NCI-H69 (cell line): ENCODE results near the gene WDR20.

Source experiments
- DNase-seq: peaks from one replicate; lab custom pipeline; 2025; lab: John Stamatoyannopoulos, UW

The WDR20 gene

DNA sequence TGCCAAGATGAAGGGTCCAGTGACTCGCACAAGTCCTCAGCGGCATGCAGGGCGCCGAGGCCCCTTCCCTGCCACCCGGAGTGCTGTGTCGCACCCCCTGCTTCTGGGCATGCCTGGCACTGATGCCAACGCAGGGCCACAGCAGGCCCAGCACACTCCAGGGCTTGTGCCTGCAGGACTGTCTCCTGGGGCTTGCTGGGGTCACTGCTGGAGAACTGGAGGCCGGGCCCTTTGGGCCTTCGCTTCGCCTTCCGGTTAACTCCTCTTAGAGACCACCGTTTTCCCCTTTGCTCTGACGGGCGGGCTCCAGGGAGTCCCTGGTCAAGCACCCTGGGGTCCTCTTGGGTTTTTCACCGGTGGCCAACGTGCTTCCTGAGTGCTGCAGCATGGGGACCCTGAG, 79.6 kb downstream of the WDR20 start:
- no peak for DNase-seq

DNA sequence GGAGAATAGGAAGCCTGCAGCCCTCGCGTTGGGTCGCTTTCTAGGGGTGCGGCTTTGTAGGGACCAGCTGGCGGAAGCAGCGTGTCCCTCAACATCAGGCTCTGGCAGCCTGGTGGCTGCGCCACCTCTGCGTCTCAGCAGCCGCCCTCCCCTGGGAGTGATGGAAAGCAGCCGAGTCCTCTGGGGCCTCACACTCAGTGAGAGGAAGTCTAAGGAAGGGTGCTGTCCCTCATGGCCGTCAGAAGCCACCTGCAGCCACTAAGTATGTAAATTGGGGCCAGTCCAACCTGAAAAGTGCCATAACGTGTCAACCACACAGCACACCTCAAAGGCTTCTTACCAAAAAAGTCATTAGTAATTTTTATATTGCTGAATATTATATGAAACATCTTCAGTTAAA, 80.3 kb downstream of the WDR20 start:
- DNase-seq = no peak

DNA sequence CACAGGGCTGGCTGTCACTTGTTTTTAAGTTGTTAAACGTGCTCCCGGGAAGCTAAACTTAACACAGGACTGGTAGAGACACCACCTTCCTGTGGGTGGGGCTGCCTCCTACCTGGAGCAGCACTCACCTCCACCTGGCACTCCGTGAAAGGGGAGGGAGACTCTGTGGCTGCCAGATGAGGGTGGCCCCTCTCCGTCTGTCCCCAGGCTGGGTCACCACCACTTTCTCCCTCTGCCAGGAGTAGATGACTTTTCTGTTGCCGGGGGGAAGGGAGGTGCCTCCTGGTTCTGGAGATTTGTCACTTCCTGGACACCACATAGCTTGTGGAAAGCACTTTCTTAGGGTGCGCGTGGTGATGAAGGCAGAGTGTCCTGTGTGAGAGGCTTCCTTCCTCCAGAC, 81.3 kb downstream of the WDR20 start:
- DNase-seq = no peak

DNA sequence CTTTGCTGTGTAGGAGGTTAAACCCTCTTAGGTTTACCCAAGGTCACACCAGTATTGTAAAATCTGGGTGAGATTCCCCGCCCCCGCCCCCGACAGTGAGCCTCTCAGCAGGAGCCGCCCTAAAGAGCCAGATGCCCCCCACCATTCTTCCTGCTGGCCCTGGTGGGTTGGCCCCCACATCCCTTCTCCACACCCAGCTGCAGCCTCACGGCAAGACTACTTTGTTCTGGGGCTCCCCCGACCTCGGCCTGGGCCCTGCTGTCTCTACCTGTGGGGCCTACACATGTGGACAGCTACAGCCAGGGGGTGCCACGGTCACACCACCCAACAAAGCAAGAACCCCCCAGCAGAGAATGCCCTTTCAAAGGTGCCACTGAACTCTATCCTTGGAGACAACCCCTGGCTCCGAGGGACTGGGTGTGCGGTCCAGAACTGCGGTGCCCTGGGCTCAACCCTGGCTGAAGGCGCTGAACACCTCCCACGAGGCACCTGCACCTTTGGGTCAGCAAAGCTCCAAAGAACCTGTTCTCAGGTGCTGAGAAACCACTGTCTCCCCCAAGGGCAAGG, 82.4 kb downstream of the WDR20 start:
- DNase-seq = no peak

DNA sequence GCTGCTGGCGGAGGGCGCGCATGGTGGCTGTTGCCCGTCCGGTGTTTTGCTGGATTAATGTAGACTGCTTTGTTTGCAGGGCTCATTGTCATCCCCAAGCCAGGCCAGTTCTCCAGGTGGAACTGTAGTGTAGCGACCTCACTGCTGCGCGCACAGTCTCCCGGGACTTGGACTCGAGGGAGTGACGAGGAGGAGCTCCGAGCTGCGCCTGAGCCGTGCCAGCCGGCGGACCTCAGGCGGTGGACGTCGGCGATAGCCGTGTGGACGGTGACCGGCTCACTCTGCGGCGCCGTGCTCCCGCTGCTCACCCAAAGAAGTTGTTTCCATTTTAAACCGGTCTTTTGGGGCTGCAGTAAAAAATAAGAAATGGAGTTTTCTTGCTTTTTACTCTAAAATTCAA, 83.1 kb downstream of the WDR20 start:
- no peak for DNase-seq

DNA sequence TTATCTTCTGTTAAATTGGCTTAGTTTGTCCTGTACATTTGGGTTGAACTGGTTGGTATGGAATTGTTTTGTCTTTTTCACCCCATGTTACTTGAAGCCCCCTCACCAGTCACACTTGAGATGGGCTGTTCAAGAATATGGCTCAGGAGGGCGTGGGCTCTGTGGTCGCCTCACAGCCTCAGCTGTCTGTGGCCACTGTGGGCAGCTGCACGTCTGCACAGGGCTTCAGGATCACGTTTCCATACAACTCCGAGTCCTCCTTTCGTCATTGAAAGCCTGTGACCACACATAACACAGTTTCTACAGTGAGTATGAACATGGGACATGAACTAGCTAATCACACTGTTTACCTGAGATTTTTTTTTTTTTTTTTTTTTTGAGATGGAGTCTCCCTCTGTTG, 84.0 kb downstream of the WDR20 start:
- DNase-seq = no peak

DNA sequence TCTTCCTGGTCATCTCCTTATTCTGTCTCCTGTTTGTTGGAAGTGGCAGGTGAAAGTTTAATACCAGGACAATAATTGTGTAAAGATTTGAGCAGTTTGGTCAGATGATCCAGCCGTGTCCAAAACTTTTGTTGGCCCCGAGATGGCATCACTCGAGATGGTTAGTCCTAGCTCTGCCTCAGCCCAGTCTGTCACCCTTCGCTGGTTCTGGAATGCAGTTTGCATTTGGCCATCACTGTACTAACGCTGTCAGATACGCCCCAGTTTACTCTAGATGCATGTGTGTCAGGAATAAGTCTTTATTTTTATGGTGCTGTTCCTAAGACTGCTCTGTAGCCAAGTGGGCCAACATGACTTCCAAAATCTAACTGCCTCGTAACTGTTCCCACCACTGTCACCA, 85.7 kb downstream of the WDR20 start:
- DNase-seq = no peak

DNA sequence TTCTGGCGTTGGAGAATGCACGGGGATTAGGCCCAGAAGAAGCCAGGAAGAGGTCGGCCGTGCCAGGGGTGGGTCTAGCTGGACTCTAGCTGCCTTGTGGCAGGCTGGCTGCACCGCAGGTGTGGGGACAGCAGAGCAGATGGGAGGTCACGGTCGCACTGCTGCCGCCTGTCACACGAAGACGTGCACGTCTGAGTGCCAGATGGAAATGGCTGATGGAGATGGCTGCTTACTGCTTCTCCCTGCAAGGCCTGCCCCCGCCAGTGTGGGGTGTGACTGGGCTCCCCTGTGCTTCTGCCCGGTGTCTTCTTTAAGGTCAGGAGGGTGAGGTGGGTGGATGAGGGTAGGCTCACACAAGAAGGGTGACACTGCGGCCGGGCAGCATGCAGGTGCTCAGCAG, 86.2 kb downstream of the WDR20 start:
- no peak for DNase-seq

DNA sequence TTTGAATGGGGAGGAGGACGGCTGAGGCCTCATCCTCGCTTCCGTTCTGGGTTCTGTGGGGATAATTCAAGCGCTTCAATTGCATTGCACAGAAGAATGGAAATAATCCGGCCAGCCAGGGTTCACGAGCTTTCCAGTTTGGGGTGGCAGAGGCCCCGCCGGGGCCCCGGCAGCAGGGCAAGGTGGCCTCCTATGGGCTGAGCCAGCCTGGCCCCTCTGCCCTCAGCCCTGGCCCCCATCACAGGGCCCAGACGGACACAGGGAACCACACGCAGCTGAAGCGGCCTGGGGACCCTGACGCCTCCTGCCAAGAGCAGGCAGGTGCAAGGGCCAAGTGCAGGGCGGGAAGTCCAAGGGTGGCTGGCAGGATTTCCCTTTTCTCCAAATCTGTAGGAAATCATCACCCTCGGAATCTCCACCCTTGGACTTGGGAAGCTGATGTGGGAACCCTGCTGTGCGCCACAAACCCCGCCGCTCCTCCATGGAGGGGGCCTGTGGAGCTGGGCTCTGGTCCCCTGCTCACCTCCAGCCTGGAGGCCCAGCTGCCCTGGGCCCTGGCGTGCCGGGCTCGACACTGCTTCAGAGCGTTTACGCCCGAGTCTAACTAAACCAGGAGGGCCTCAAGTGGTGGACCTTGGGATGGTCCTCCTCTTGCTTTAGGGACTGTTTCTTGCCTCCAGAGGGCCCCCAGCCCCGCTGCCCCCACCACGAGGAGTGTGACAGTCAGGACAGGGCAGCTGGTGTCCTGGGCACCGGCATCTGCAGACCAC, 86.8 kb downstream of the WDR20 start:
- no peak for DNase-seq

DNA sequence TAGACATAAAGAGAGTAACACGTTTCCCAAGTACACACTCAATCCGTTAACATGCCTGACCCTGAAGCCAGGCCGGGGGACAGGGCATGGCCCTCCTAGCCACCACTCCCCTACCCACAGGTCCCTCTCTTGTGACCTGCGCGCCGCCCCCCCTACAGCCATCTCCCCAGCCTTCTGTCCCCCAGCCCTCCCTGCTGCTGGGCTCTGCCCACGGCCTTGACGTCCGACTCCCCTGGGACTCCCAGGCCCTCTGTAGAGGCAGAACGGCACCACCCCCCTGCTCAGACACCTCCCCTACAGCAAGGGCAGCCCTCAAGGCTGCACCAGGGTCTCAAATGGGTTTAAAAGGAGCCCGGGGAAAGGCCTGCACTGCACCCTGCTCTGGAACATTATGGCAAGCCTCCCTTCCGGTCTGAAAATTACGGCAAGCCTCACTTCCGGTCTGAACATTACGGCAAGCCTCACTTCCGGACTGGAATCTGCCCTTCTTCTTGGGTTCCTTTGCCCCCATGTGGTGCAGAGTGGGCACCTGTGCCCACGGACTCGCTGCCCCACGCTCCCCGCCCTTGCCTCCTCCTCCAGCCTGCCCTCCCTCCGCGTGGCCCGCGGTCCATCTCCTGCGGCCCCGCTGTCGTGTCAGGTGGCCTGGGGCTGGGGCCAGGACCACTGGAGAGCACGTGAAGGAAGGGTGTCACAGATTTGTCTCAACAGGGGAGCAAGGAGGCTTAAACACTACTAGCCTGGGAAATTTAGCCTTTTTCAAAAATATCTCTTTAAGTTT, 87.7 kb downstream of the WDR20 start:
- DNase-seq = no peak

DNA sequence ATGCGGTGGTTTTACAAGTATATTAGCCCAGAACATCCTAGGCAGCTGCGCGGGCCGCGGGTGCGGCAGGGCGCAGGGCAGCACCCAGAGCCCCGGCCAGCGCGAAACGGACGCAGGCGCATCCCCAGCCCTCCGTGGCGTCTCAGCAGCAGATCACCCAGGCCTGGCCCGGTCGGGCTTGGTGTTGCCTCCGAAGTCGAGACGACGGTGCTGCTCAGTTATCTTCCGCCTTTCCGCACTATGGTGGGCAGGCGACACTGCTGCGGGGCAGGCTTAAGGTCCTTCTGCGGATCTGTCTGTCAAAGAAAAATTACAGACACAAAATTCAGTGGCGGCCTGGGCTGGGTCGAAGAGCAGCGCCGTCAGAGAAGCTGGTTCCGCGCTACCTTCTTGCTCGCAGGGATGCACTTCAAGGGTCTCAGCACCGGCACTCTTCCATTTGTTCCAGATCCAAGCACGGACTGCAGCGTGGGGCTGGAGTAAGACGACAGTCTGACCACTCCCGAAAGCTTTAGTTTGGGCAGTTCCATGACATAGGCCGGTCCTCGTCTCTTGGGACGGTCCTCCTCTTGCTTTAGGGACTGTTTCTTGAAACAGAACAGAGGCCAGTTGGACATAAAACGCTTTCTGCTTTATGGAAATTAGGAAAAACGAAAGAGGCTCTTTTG, 89.5 kb downstream of the WDR20 start:
- DNase-seq = no peak

DNA sequence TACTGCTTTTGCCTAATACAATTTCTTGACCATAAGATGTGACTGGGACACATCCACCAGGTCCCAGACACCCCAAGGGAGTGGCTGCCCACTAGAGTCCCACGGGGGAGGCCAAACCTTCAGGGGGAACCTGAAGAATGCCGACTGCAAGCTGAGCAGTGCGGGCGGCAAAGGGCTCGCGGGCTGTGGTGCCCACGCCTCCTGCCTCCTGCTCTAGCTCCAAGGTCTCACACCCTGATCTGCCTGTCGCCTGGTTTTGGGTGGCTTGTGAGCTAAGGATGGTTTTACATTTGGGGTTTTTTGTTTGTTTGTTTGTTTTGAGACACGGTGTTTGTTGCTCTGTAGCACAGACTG, 90.0 kb downstream of the WDR20 start:
- DNase-seq = no peak

DNA sequence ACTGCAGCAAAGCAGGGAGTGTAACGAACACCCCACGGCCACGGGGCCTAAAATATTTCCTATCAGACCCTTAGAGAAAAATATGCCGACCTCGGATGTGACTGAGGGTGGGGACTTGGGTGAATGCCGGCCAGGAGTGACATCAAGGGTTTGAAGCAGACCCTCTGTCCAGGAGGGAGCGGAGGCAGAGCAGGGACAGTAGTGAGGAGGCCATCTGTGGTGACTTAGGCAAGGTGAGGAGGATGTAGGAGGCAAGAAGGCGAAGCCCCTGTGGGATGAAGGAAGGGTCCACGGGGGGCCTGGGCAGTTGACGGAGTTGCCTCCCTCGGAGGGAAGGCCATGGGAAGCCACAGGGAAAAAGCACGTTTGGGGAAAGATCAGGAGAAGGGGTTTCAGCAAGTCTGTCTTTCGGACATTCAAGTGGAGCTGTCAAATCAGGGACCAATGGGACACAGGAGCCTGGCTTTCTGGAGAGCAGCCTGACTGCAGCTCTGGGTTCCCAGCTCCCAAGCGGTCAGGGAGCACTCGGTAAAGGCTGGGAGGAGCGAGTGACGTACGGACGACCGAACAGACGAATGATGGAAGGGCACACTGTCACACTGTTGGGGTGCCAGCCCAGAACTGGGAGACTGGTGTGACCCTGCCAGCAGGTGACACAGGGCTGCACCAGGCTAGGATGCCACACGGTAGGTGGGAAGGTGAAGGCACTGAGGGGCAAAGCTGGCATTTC, 90.9 kb downstream of the WDR20 start:
- DNase-seq = no peak

DNA sequence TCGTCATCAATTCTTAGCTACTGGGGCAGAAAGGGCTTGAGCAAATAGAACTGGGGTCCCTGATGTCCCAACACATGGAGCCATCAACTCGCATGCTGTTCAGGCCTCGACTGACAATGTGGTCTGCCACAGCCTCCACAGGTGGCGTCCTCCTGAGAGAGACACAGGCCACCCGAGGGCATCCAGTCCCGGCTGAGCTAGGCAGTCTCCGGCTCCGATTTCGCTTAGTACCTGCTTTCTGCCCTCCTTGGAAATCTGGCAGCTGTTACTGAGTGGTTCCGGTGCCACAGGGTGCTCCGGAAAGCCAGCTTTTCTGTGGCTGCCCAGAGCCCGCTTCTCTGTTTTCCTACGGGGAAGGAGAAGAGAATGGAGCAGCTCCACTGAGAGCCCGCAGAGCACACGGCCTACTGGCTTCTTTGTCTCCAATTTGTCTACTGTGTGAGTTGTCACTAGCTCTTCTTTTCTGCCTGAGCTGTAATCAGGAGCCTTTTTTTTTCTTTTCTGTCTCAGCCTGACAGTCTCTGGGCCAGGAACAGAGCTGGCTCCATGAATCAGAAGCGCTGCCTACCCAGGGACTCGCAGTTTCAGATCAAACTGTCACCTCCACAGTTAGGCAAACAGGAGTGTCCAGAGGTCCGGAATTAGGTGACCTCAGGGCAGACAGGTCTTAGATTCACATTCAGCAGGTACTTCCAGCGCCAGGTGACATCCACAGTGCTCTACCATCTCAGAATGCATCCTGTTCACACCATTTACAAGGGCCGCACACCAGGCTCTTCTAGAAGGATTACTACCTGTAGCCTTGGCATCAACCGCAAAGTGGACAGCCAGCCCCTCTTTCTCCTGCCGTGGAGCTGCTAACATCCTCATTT, 92.0 kb downstream of the WDR20 start:
- no peak for DNase-seq

DNA sequence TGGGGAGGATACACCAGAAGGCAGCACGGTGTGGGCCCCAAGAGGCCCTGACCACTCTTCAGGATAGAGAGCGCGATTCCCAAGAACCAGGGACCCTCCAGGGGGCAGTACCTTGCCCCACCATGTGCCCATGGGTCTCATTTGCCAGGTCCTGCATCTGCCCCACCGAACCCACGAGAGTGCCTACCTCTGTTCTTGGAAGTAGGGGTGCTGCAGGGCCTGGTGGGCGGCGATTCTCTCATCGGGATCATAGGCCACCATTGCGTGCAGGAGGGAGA, 92.6 kb downstream of the WDR20 start:
- no peak for DNase-seq

DNA sequence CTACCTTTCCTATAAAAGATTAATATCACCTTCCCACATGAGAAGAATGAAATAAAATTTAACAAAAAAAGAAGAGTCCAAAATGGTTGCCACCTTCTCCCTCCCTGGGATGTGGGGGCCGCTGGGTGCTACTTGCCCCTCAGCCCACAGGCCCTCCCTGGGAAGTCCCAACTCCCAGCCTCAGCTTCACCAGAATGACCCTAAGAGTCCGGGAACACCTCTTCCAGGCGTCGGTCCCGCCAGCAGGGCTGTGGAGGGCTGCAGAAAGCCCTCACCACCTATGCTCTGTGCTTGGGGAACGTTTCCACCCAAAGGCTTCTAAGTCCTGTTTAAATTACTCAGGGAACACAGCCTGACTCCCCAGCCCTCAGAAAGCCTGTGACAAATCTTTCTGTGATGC, 93.4 kb downstream of the WDR20 start:
- DNase-seq = no peak

DNA sequence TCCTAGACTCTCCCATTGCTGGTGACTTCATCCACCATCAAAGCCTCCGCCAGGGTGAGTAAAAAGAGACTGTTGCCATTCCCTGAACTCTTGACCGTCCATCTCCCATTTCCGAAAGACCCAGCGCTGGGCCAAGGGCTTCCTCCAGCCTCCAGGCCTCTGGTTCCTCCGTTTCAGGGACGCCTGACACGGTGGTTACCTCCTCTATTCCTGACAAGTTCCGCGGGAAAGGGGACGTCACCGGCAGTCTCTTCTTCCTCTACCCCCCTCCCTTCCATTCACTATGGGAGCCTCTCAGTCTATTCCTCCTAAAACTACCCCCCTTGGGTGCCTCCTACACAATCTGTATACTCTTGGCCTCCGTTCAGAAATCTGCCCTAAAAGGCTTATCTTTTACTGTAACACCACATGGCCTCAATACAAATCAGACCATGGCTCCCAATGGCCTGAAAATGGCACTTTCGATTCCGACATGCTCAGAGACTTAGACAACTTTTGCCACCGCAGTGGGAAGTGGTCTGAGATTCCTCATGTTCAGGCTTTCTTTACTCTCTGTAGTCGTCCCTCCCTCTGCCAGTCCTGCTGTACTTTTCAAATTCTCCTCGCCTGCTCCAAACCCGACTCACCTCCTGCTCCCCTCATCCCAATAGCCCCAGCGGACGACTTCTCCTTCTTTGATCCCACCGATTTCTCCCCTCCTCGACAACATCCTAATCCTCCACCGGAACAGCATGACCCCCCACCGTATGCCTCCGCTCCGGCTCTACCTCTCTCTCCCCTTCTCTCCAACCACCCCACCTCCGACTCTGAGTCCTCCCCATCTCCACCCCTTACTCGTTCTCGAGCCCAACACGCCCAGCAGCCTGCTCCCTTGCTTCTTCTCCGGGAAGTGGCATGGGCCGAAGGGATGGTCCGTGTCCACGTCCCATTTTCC, 94.9 kb downstream of the WDR20 start:
- DNase-seq = no peak

DNA sequence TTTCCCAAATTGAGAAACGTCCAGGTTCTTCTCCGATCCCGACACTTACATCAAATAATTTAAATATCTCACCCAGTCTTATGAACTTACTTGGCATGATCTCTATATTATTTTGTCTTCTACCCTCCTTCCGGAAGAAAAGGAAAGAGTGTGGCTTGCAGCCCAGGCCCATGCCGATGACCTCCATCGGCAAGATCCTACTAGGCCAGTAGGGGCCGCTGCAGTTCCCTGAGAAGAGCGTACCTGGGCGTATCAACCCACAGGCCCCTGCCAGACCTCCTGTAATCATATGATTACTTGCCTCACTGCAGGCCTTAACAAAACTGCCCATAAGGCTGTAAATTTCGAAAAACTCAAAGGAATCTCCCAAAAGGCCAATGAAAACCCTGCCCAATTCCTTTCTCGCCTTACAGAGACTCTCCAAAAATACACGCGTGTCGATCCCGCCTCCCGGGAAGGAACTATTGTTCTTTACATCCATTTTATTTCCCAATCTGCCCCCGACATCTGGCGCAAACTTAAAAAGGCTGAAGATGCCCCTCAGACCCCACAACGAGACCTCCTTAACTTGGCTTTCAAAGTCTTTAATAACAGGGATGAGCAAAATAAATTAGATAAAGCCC, 95.7 kb downstream of the WDR20 start:
- DNase-seq = peak; percentile 87

DNA sequence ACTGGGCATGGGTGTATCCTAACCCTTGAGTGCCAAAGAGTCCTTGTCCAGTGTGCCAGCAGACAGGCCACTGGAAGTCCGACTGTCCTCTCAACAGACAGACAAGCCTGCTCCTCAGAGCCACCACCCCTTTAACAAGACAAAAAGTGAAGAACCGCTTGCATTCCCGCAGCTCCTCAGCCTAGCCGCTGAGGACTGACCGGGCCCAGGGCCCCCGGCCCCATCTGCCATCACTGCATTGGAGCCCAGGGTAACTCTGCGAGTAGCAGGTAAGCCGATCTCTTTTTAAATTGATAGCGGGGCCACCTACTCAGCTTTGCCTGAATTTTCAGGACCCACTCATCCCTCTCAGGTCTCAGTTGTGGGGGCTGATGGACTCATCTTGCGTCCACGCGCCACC, 96.3 kb downstream of the WDR20 start:
- DNase-seq = no peak

DNA sequence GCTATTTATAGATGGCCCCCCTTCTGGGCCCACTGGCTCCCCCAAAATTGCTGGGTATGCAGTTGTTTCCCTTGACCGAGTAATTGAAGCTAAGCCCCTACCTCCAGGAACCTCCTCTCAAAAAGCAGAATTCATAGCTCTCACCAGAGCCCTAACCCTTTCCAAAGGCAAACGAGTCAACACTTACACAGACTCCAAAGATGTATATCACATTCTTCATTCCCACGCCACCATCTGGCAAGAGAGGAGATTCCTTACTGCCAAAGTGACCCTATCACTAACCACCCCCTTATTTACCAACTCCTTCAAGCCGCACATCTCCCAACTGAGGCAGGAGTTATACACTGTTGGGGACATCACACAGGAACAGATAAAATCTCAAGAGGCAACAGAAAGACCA, 98.4 kb downstream of the WDR20 start:
- DNase-seq = no peak
